OCI-LY3 (cell line): ENCODE data around the gene GRIK4.

ENCODE experiments used
- H2AFZ ChIP-seq: fragments of 200-600, 300-600 bp; shearing (Covaris generic); 2 replicates; pipeline ENCODE4 v1.6.0; 2014; ENCODE audit warnings: antibody characterized with exemption, low read depth, low read length
- H3K27ac ChIP-seq: fragments of 200-600, 300-600 bp; sonication (generic); 2 replicates; pipeline ENCODE4 v1.5.1; 2014; ENCODE audit warnings: mild to moderate bottlenecking, low read length, moderate library complexity, mixed read lengths
- H3K27me3 ChIP-seq: fragments of 200-600, 300-600 bp; sonication (generic); 2 replicates; pipeline ENCODE4 v1.6.1; 2014; ENCODE audit warnings: low read depth, low read length, mixed read lengths
- H3K36me3 ChIP-seq: fragments of 200-600, 300-600 bp; sonication (generic); replicated peaks from 2 replicates; pipeline ENCODE3; 2014; ENCODE audit warnings: low read depth, low read length, mixed read lengths
- H3K4me1 ChIP-seq: fragments of 300-600, 200-600 bp; sonication (generic); 2 replicates; pipeline ENCODE4 v1.6.1; 2014; ENCODE audit warnings: low read length, mixed read lengths
- H3K4me2 ChIP-seq: fragments of 200-600, 300-600 bp; sonication (generic); 2 replicates; pipeline ENCODE4 v1.6.1; 2014; ENCODE audit warnings: low read length, mixed read lengths
- H3K4me3 ChIP-seq: fragments of 300-600, 200-600 bp; sonication (generic); 2 replicates; pipeline ENCODE4 v1.5.1; 2014; ENCODE audit warnings: antibody characterized with exemption, mild to moderate bottlenecking, low read length, moderate library complexity
- H3K79me2 ChIP-seq: fragments of 300-600, 200-600 bp; shearing (Covaris generic); 2 replicates; pipeline ENCODE4 v1.6.1; 2014; ENCODE audit warnings: mild to moderate bottlenecking, low read length, mixed read lengths
- H3K9ac ChIP-seq: fragments of 300-600, 200-600 bp; shearing (Covaris generic); 2 replicates; pipeline ENCODE4 v1.6.0; 2014; ENCODE audit warnings: mild to moderate bottlenecking, low read length, moderate library complexity
- H3K9me3 ChIP-seq: fragments of 200-600, 300-600 bp; shearing (Covaris generic); 2 replicates; pipeline ENCODE4 v1.6.1; 2014; ENCODE audit warnings: low read length, mixed read lengths; ENCODE audit not compliant: insufficient read depth
- H4K20me1 ChIP-seq: fragments of 200-600, 300-600 bp; sonication (generic); 2 replicates; pipeline ENCODE4 v1.6.1; 2016; ENCODE audit warnings: low read length, mixed read lengths; ENCODE audit not compliant: insufficient read depth
- CTCF ChIP-seq: fragments of 200-600, 300-600 bp; sonication (generic); IDR thresholded peaks from 2 replicates; pipeline ENCODE4 v1.5.1; 2014; ENCODE audit warnings: antibody characterized with exemption, low read length, low read depth
- EZH2phosphoT487 ChIP-seq: fragments of 200-600 bp; shearing (Covaris generic); IDR thresholded peaks from 2 replicates; pipeline ENCODE4 v1.6.1; 2018; ENCODE audit warnings: antibody characterized with exemption, mixed run types, low read depth

GRIK4 gene

GRCh38 chr11:121004206-121004840 lies 492.8 kb downstream of the GRIK4 start:
- Histone ChIP-seq H2AFZ (no peak overlapping the region), H3K4me3 (no peak overlapping the region), H3K9ac (no peak overlapping the region), H3K79me2 (no peaks in the 10 kb centered on the region), H3K27ac (no peak overlapping the region), H3K36me3 (no peaks in the 10 kb centered on the region), H3K9me3 (no peaks in the 10 kb centered on the region), H3K4me2 (no peak overlapping the region), H4K20me1 (no peaks in the 10 kb centered on the region), H3K4me1 (no peaks in the 10 kb centered on the region), H3K27me3 (peaks cover 26% of the 10 kb centered on the region)
- TF ChIP-seq EZH2phosphoT487 (no peak), CTCF (no peak)

- no peak for TF ChIP-seq CTCF
- no peak for TF ChIP-seq EZH2phosphoT487
- no peaks in the 10 kb centered on the region for H4K20me1 ChIP-seq
- H3K9me3 ChIP-seq: no peaks in the 10 kb centered on the region
- H3K4me3 ChIP-seq: no peak overlapping the region
- no peak overlapping the region for H3K9ac ChIP-seq
- H3K4me1 ChIP-seq: no peaks in the 10 kb centered on the region
- H3K27ac ChIP-seq: no peak overlapping the region
- no peak overlapping the region for H3K4me2 ChIP-seq
- H2AFZ ChIP-seq: no peak overlapping the region
- no peaks in the 10 kb centered on the region for H3K79me2 ChIP-seq
- no peaks in the 10 kb centered on the region for H3K36me3 ChIP-seq
- H3K27me3 ChIP-seq: peaks cover 16% of the 10 kb centered on the region; the same call in 1 of the 2 replicates
Observed at GRCh38 chr11:121006922-121007321, 495.4 kb downstream of the GRIK4 start.

- no peak overlapping the region for H3K4me2 ChIP-seq
- no peak overlapping the region for H3K4me3 ChIP-seq
- H3K79me2 ChIP-seq: no peaks in the 10 kb centered on the region
- H3K9me3 ChIP-seq: no peaks in the 10 kb centered on the region
- H3K36me3 ChIP-seq: no peaks in the 10 kb centered on the region
- no peak overlapping the region for H3K27ac ChIP-seq
- H3K27me3 ChIP-seq: 0 out of 2 replicates have a peak, but pooled peaks cover 3% of the 10 kb centered on the region
- TF ChIP-seq CTCF: no peak
- TF ChIP-seq EZH2phosphoT487: no peak
- H2AFZ ChIP-seq: no peak overlapping the region
- H3K4me1 ChIP-seq: no peaks in the 10 kb centered on the region
- no peak overlapping the region for H3K9ac ChIP-seq
- H4K20me1 ChIP-seq: no peaks in the 10 kb centered on the region
Observed at GRCh38 chr11:121008551-121008950, 497.0 kb downstream of the GRIK4 start.

GRCh38 chr11:121012091-121012490 lies 500.5 kb downstream of the GRIK4 start:
- TF ChIP-seq CTCF (no peak), EZH2phosphoT487 (no peak)

More at GRCh38 chr11:121012091-121012490, 500.5 kb downstream of the GRIK4 start:
- Histone ChIP-seq H3K27ac (no peak overlapping the region), H3K79me2 (no peaks in the 10 kb centered on the region), H3K36me3 (no peaks in the 10 kb centered on the region), H2AFZ (no peak overlapping the region), H4K20me1 (no peaks in the 10 kb centered on the region), H3K27me3 (0 out of 2 replicates have a peak, but pooled peaks cover 3% of the 10 kb centered on the region), H3K4me1 (no peaks in the 10 kb centered on the region), H3K4me3 (no peak overlapping the region), H3K9me3 (no peaks in the 10 kb centered on the region), H3K4me2 (no peak overlapping the region), H3K9ac (no peak overlapping the region)
